ENCODE results near the gene WDR48.
"Not testable (repeated sequence)": the region's sequence is repeated elsewhere in the genome, so short reads cannot be mapped to it uniquely, and the experiment has no call there.

The WDR48 gene

DNA sequence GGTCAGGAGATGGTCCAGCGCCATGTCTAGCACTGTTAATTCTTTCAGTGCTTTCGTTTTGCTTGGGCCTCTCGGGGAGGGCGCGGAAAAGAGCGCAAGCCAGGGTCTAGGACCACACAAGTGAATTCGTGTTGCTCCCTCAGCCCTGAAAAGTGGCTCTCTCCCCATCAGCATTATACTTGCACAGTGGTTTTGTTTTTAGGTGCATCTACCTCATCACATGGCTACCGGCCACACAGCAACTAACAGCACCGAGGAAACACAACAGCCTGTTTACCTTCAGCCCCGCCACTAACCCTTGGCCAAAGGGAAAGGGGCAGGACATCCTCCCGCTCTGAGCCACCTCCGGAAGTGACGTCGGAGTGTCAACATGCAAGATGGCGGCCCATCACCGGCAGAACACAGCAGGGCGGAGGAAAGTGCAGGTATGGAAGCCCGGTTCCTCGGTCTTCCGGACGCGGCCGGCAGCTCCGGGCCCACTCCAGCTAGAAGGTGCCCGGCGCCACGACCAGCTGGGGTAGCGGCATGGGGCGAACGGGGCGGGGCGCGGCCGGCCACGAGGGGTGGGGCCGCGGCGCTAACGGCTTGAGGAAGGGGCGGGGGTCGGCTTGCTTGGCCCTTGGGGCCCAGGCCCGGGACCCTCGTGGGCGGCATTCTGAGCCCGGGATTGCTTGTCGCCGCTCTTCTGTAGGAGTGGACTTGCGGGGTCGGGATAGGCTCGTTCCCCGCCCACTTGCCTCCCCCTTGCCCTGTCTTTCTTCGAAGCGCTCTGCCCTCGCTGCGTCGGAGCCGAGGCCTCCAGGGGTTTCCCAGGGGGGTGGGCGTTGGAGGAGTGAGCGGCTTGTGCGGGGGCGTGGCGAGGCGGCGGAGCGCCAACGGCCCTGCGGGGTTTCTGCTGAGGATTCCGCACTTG lies at the start of gene WDR48, which contains the start of gene SCN11A:
Gene WDR48 (plus strand): TSS at position 368 of the 913 bp plus-strand sequence. CDS start 10 bp downstream, at position 378.
Gene SCN11A (minus strand): TSS at position 296 of the 913 bp plus-strand sequence. CDS start 101,582 bp downstream, outside the sequence.
- peak; percentile 51 for DNase-seq

DNA sequence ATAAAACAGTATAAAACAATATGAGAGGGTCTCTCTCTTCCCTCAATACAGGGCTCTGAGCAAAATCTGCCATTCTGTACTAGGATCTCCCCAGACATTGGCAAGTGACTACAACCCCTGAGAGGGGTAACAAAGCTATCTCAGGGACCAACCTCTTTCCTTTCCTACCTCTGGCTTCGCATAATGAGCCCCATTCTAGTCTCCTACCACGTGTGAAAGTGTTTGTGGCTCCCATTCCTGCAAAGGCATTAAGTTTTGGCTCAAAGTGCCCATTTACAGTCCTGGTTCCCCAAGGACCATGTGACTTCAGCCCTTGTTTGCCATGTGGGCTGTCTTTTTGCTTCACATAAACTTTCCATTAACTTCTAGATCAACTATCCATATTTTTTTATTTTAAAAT lies 46.5 kb upstream of the WDR48 start:
- DNase-seq, result no peak

DNA sequence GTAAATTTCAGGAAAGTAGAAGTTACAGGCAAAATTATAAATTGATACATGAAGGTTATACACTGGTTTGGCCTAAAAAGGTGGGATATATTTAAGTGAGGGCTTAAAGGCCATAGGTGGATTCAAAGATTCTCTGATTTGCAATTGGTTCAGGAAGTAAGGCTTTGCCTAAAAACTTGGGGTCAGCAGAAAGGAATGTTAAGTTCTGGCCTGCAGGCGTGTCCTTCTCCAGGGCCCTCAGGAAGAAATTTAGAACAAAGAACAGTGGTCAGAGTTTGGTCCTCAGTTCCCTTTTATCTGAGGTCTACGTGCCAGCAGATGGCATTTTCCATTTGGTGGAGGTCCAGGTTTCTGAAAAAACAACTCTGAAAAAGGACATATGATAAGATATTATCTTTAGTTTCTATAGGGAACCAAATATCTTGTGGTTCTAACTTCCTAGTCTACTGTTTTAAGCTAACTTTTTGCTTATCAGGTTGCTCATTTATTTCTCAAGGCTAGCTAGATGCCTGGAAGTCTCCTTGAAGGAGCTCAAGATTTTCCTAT lies 40.6 kb upstream of the WDR48 start:
- DNase-seq, result no peak

DNA sequence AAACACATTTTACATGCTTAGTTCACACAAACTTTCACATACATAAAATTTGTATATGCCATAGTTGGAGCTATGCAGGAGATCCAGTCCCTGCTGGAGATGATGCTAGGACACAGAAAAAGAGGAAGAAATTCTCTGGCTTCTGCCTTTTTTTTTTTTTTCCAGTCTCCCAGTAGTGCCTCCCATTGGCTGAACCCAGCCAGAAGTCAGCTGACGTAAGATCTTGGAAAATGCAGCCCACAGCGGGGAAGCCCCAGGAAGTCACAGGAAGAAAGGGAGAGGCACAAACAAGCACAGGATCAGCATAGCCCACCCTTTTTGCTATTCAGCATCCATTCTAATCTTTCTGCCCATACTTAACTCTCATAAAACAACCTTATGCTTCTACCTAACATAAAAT lies 38.5 kb upstream of the WDR48 start:
- DNase-seq, result no peak

DNA sequence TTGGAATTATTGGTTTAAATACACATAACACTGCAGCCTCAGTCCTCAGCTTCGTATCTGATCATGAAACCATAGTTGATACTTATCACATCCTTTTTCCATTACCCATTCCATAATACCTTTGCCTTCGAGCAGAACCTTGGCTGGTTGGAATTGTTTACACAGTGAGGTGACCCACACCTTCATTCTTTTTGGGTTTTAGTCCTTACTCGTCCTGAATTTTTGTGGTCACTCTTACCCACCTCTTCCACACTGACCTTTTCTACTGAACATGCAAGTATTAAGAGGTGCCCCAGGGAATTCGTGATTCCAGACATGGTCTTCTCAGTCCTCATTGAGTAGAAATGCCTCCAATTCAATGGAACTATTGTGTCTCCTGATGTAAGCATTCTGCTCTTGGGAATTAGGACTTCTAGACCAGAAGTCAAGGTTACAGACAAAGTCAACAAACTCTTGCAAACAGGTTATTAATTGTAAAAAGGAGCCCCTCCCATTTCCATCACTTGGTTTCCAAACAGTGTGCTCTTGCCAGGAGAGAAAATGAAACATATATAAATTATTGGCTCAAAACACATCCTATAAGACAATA lies 37.8 kb upstream of the WDR48 start:
- DNase-seq, result no peak

DNA sequence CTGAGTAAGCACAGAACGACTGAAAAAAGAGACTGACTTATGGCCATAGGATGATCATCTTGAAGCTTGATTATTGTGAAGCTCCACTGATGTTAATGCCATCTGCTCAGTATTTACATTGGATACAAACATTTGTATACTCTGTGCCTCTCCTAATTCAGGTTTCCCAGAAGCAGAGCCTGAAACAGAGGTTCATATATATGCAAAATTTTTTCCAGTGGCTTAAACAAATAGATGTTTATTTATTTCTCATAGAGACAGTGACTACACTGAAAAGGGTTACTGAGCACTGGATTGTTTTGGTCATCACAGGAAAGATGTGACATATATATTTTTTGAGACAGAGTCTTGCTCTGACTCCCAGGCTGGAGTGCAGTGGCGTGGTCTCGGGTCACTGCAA lies 36.4 kb upstream of the WDR48 start:
- DNase-seq, result no peak

DNA sequence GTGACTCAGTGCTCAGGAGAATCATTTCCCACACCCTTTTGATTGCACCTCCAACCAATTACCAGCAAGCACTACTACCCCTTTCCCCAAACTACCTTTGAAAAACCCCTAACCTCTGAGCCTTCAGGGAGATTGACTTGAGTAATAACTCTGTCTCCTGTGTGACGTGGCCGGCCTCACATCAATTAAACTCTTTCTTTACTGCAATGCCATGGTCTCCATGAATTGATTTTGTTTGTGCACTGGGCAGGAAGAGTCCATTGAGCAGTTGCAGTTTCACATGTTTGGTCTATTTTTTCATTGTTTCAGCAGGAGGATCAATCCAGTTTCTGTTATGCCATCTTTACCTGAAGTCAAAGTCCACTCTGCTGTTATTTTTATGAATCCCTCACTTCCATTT lies 32.5 kb upstream of the WDR48 start:
- DNase-seq, result no peak

DNA sequence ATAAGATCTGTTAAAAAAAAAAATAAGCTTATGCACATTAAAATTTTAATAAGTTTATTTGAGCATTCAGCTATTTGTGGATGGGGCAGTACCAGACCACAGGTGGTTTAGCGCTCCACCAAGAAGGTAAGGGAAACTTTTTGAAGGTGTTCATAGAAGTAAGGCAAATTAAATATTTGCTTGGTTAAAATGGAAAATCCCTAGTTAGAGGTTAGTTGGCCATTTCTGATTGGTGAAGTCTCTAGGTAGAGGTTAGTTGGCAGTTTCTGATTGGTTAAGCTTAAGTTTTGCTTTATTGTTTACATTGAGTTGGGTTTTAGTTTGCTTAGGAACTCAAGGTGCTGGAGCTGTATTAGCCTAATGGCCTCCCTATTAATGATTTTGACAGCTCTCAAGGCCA lies 30.8 kb upstream of the WDR48 start:
- DNase-seq, result no peak

DNA sequence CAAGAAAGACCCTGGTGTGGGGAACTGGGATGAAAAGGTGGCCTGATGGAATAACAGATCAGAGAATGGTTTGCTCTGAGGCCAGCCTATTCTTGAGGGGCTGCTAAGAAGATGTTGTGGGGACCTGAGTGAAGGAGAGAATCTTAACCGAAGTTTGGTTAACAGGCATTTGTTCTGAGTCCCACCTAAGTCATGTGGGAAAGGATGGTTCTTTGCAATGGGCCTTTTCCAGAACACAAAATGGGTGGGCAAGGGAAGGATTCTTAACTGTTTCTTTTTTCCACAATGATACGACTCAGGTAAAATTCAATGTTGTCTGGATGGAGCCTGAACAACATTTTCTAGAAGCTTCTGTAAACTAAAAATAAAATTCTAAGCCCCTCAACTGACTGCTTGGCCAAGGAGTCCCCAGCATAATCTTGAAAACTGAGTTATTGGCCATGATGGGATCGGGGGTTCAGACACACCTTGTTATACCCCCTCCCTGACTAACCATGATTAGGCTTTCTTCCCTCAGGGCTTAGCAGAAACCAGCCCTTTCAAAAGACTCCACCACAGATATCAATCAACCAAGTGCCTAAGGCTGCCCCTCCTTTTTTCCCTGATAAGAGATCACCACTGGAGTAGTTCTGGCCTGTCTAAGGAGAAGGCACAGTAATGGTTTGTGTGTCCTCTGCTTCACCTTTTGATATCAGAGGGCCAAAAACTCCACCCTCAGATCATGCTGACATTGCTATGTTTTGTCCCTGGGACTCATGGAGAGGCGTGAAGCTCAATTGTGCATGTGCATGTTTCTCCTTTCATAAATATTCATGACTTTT lies 30.1 kb upstream of the WDR48 start:
- no peak for DNase-seq

DNA sequence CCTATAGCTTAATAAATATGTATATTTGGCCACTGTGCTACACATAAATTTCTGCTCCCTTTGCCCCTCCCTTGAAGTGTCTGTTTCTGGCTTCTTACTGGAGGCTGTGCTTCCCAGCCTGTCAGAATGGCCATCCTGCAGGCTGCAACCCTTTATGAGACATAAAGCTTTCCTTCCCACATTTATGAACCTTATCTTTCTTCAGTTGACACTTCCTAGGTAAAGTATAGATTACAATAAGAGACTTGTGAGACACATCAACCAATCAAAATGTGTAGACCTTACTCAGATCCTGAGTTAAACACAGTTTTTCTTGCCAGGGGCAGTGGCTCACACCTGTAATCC lies 29.6 kb upstream of the WDR48 start:
- no peak for DNase-seq

DNA sequence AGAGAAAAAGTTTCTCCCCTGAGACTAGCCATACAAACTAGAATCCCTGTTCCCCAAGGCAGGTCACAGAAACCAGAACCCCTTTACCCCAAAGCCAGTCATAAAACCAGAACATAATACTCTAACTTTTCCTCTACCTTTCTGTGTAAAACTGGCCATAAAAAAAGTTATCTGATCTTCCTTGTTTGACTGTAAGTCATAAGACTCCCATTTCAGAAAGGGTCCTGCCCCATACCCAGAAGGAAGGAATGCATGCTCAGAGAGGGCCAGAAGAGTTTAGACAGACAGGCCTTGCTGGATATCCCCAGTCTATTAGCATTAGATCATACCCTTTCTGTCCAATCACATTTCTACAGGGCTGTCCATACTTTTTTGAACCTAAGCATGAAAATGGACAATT lies 27.3 kb upstream of the WDR48 start:
- DNase-seq, result no peak

DNA sequence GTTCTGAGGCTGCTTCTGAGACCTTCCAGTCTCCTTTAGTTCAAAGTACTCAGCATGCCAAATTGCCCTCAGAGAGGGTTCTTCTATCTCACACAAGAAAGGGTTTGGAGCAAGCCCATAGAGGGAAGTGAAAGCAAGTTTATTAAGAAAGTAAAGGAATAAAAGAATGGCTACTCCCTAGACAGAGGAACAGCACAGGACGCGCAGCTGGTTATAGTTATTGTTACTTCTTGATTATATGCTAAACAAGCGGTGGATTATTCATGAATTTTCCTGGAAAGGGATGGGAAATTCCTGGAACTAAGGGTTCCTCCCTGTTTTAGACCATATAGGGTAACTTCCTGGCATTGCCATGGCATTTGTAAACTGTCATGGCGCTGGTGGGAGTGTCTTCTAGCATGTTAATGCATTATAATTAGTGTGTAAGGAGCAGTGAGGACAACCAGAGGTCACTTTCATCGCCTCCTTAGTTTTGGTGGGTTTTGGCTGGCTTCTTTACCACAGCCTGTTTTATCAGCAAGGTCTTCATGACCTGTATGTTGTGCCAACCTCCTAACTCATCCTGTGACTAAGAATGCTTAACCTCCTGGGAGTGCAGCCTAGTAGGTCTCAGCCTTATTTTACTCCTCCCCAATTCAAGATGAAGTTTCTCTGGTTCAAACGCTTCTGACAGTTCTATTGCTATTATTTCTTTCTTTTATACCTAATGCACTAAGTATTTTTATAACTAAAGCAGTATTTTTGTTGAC lies 26.4 kb upstream of the WDR48 start:
- DNase-seq, result no peak

DNA sequence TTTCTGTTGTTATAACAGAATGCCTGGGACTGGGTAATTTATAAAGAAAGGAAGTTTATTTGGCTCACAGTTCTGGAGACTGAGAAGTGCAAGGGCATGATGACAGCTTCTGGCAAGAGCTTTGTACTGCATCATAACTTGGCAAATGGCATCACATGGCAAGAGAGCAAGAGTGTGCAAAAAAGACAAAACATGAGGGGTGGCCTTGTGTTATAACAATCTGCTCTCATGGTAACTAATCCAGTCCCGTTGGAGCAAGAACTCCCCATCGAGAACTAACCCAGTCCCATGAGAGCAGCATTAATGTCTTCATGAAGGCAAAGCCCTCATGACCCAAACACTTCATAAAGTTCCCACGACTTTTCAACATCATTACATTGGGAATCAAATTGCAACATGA lies 23.3 kb upstream of the WDR48 start:
- DNase-seq, result no peak

DNA sequence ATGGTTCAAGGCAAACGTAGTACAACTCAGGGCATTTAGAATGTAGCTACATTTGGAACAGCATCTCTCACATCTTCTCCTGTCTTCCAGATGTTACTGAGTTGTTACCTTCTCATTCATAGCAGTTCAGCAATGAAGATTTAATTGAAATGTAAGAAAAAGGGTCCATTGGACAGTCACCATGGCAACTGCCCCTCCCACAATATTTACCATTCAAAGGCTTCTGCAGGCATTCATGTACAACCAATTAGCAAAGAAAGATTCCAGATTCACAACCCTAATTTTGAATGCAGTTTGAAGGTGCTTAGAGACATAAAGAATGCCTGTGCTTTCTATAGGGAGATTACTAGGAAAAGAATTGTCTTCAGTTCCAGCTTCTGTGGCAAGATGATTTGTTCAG lies 22.3 kb upstream of the WDR48 start:
- no peak for DNase-seq

DNA sequence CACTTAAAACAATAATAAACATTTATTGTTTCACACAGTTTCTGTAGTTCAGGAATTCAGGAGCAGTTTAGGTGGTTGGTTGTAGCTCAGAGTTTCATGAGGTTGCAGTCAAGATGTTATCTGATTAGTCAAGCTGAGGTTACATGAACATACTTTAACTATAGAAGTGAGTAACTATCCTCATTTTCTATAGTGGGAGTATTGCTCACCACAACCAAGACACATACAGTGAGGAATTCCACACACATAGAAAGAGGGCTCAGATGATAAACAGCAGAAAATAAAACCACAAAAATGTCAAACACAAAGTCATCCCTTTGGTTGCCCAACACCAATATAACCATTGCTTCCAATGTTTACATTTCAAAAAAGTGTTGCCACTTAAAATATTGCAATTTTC lies 13.7 kb upstream of the WDR48 start:
- no peak for DNase-seq

DNA sequence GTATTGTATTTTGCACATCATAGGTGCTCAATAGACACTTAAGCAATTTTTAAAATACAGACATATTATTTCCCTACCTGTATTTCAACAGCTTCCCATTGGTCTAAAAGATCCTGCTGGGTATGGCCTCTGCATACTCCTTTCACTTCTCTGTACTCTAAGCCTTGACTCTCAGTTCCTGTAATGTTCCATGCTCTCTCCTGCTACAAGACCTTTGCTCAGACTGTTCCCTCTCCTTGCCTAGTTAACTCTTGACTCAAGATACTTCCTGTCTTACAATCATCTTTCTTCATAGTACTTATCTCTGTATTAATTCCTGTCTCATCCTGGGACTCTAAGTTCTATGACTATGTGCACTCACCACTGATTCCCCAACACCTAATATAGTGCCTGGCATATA lies 1.8 kb upstream of the WDR48 start:
- DNase-seq, result no peak

DNA sequence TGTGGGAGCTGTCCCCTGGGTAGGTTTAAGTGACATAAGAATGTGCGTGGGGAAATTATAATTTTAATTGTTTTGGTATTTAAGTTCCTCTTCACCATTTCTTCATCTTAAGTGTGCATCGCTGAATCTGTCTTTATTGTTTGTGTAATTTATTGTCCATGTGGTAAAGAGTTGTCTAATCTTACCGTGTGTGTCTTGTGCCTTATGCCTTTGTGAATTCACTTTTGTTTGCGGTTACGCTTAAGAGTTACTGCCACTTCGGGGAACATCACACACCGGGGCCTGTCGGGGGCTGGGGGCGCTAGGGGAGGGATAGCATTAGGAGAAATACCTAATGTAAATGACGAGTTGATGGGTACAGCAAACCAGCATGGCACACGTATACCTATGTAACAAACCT lies 767 bp downstream of the WDR48 start:
- no peak for DNase-seq

DNA sequence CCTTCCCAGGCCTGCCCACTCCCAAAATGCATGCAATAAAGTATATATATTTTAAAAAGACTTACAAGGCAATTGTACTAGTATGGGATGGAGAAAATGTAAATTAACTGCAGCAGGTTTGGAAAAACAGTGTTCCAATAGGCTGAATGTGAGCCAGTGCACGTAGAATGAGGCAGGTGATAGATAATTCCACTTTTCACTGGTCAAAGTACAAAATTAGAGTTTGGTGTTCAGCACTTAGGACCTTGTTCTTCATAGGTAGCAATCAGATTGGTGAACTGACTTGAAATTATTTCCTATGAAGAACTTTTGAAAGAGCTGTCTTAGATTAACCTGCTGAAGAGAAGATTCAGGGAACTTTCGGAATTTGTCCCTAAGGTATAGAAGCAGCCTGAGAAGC lies 1.9 kb downstream of the WDR48 start:
- no peak for DNase-seq

DNA sequence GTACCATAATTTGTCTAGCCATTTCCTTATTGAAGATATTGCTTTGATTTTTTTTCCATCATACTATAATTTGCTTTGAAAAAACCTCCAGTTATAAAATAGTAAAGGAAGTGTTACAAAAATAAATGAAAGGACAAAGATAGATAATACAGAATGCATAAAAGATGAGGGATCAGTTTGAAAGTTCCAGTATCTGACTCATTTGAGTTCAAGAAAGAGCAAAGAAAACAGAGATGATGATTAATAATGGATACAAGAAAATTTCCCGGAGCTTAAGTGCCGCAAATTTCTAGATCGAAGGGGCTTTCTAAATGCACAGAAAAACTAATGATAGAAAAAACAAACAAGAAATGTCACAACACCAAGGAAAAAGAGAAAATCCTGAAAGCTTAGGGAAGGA lies 4.3 kb downstream of the WDR48 start:
- DNase-seq, result no peak

DNA sequence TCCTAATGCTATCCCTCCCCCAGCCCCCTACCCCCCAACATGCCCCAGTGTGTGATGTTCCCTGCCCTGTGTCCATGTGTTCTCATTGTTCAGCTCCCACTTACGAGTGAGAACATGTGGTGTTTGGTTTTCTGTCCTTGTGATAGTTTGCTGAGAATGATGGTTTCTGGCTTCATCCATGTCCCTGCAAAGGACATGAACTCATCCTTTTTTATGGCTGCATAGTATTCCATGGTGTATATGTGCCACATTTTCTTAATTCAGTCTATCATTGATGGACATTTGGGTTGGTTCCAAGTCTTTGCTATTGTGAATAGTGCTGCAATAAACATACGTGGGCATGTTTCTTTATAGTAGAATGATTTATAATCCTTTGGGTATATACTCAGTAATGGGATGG lies 9.4 kb downstream of the WDR48 start:
- not testable (repeated sequence) for DNase-seq

DNA sequence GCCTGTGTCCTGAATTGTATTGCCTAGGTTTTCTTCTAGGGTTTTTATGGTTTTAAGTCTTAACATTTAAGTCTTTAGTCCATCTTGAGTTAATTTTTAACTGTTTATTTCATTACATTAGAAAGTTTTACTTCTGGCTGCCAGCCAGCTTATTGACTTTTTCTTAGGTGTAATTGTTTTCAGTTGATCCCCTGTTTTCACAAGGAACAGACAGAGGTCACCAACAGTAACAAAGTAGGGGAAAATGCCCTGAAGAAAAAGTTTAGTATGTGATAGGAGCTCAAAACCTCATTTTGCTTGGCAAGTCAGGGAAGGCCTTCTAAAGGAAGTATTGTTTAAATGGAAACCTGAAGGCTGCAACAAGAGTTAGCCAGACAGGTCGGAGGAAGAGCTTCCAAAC lies 10.4 kb downstream of the WDR48 start:
- DNase-seq, result no peak

DNA sequence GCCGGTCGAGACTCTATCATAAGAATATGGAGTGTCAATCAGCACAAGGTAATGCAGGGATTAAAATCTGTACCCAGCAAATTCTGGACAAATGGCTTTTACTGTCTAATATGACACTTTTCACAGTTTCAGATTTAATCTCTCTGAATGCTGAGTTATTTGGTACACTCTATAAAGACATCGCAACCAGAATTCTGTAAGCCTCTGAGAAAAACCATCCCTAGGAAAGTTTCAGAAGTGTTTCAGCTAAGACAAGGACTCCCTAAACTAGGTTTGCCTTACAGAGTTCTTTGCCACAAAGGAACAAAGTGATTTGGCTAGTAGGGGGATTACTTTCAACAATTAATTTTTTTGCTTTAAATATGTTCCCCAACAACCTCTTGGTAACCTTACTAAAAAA lies 11.3 kb downstream of the WDR48 start:
- no peak for DNase-seq

DNA sequence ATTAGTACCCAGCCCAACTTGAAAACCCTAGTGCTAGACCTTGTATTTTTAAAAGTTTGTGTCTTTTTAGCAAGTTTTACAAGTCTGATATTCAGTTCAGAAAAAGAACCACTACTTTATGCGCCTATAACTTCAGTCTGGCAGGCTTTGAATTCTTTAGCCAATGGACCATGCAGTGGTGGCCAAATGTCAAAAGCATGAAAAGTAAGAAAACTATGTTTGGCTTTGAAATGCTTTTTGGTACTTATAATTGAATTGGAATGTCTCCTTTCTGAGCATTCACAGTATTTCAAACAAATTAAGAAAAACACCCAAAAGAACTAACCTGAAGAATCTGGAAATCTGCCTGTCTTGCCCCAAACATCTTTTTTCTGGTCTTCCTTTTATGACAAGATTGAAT lies 12.8 kb downstream of the WDR48 start:
- DNase-seq, result no peak

Measured in NCI-H446 treated with DMSO at 0.1 percent for 48 hours (cell line).